Esophagus squamous epithelium (tissue), 5 donors: Measurements from ENCODE around the gene PRSS3. TPM values are rescaled to one million over a fixed set of nuclear protein-coding genes. Genes with fewer than 3 reads are reported as not detected.

Source experiments
- DNase-seq: peaks from one replicate; lab custom pipeline; 2025; lab: John Stamatoyannopoulos, UW
- H3K27ac ChIP-seq, 4 donors: fragments of 200-600 bp; sonication (generic); one replicate each; pipeline ENCODE4 v1.5.1; 2016 to 2019; ENCODE audit warnings: mild to moderate bottlenecking in 1 of 4
- H3K27me3 ChIP-seq, 4 donors: fragments of 200-600 bp; sonication (generic); 1 replicate in 3 of 4; 2 replicates in 1 of 4; pipeline versions ENCODE4 v1.5.1 to v1.6.0; 2017 to 2021; ENCODE audit warnings: antibody characterized with exemption in 1 of 4
- H3K36me3 ChIP-seq, 3 donors: fragments of 200-600 bp; sonication (generic); one replicate each; pipeline ENCODE4 v1.5.1; 2016 to 2019
- H3K4me1 ChIP-seq, 3 donors: fragments of 200-600 bp; sonication (generic); one replicate each; pipeline ENCODE4 v1.5.1; 2017 to 2019
- H3K4me3 ChIP-seq, 4 donors: fragments of 200-600 bp; sonication (generic); 1 replicate in 3 of 4; 2 replicates in 1 of 4; pipeline ENCODE4 v1.5.1; 2016 to 2019; ENCODE audit warnings: mild to moderate bottlenecking in 2 of 4, moderate library complexity in 1 of 4
- H3K9me3 ChIP-seq, 3 donors: fragments of 200-600 bp; sonication (generic); one replicate each; pipeline ENCODE4 v1.5.1; 2016 to 2019
- POLR2A ChIP-seq, 4 donors: fragments of 450-650 bp; IDR thresholded peaks; one replicate each; pipeline ENCODE4 v1.6.1; 2017; ENCODE audit warnings: antibody characterized with exemption in 4 of 4, mild to moderate bottlenecking in 4 of 4, moderate library complexity in 3 of 4
- WGBS, 2 donors: methylation state at CpG; one replicate each; pipeline ENCODE4 v1.1.5; 2018; 5-methylcytosine and 5-hydroxymethylcytosine counted together
- intact Hi-C: fragments of 100-400 bp; cut with DNase I; formaldehyde crosslinking; loops from one replicate; pipeline ENCODE4 v1.15.0; 2022
- total RNA-seq, 4 donors: library from RNA; depleted of rRNA; stranded (reverse); fragments of >200 nt; gene quantifications; one replicate each; pipeline ENCODE4 v1.1.0, GENCODE V29; 2016
- TF ChIP-seq, protein P1 (sequence below), 6 experiments: fragments of 450-650 bp in 4 of 6; fragments of 200-600 bp in 2 of 6; sonication (generic) in 2 of 6; IDR thresholded peaks; one replicate each; pipeline ENCODE4 v1.5.1; 2016 to 2019; ENCODE audit warnings: antibody characterized with exemption in 6 of 6, mild to moderate bottlenecking in 4 of 6, moderate library complexity in 4 of 6
- donor health status: DM: yes; HTN: yes; CAD: no.

The PRSS3 gene
- total RNA-seq, 4 donors from 2014 or later = 39.5 to 204 (median 56.5) TPM

DNA sequence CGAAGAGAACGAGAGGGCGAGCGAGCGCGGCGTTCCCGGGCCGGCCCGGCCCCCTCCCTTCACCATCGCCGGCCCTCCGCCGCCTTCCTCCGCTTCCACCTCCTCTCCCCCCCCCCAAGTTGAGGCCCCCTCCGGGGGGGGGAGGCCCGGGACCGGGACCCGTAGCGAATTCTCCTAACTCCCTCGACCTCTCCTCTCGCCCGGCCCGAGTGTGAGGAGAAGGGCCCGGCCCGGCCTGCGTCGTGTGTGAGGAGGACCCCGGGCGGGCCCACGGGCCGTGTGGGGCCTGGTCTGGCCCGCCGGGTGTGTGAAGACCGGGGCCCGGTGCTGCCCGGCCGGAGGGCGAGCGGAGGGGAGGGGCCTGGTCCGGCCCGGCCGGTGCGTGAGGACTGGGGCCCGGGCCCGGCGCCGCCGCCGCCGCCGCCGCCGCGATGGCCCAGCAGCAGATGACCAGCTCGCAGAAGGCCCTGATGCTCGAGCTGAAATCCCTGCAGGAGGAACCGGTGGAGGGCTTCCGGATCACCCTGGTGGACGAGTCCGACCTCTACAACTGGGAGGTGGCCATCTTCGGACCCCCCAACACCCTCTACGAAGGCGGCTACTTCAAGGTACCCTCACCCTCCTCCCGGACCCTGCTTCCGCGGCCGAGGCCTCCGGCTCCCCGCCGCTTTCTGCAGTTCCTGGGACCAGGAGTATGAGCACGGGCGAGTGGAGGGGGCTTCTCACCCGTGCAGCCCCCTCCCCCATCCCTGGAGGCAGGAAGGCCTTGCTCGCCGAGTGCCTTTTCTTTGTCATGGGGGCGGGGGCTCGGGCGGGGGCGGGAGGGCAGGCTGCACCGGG lies 22.2 kb downstream of the PRSS3 start:
- intact Hi-C loops = no loop called here
- peaks cover 26 to 79% (median 44%) of the 10 kb centered on the region in 3 donors for H3K4me1 ChIP-seq
- no peak for DNase-seq
- TF ChIP-seq, protein P1, sequence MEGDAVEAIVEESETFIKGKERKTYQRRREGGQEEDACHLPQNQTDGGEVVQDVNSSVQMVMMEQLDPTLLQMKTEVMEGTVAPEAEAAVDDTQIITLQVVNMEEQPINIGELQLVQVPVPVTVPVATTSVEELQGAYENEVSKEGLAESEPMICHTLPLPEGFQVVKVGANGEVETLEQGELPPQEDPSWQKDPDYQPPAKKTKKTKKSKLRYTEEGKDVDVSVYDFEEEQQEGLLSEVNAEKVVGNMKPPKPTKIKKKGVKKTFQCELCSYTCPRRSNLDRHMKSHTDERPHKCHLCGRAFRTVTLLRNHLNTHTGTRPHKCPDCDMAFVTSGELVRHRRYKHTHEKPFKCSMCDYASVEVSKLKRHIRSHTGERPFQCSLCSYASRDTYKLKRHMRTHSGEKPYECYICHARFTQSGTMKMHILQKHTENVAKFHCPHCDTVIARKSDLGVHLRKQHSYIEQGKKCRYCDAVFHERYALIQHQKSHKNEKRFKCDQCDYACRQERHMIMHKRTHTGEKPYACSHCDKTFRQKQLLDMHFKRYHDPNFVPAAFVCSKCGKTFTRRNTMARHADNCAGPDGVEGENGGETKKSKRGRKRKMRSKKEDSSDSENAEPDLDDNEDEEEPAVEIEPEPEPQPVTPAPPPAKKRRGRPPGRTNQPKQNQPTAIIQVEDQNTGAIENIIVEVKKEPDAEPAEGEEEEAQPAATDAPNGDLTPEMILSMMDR (IDR thresholded peaks at IDR 0.05) = peak in 3 of 6 experiments; percentile 22 to 32 (median 29)
- peak in 2 of 4 donors; percentile 7 to 59 for TF ChIP-seq POLR2A (IDR thresholded peaks at IDR 0.05)
- H3K4me3 ChIP-seq = peak overlapping the region; percentile 70 to 98 (median 94)
- WGBS, 2 donors = 0% methylated on average over 1 of the region's 81 CpGs; no CpG with 5 or more reads in 1 of the 2 donors
- no peaks in the 10 kb centered on the region for H3K36me3 ChIP-seq
- no peaks in the 10 kb centered on the region for H3K9me3 ChIP-seq
- no peaks in the 10 kb centered on the region for H3K27me3 ChIP-seq
- peak overlapping the region; percentile 96 to 100 (median 98) for H3K27ac ChIP-seq

DNA sequence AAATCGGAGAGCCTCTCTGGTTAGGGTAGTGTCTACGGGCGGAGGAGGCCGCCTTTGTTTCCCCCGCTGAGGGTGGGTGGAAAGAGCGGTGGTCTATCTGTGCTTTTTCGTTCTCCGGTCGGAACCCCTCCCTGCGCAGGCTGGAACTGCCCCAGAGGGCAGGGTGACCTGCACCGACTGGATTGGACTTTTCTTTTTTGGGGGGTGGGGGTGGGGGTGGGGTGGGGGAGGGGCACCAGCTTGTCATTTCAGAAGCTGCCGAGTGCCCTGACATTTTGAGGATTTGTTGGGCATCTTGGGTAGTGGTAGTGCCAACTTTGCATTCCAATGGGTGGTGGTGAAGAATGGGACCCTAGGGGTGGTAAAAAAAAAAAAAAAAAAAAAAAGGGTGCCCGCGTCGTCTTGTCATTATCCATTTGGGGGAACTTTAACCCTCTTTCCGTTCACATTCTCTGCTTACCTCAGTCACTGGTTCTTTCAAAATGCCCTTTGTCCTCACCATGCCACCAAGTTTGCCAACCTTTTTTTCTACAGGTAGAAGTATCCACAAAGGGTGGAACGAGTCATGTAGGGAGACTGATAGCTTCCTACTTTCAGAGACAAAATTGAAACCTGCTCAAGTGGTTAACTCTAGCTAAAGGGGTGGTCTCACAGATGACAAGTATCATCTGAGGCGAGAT lies 22.9 kb downstream of the PRSS3 start:
- Histone ChIP-seq H3K27me3 (no peaks in the 10 kb centered on the region), H3K27ac (peak overlapping the region; percentile 96 to 100 (median 98)), H3K4me3 (peak overlapping the region; percentile 70 to 98 (median 94)), H3K4me1 (peaks cover 26 to 82% (median 43%) of the 10 kb centered on the region in 3 donors), H3K36me3 (no peaks in the 10 kb centered on the region), H3K9me3 (no peaks in the 10 kb centered on the region)
- DNase-seq = no peak
- intact Hi-C loops = no loop called here
- no peak for TF ChIP-seq POLR2A (IDR thresholded peaks at IDR 0.05)
- TF ChIP-seq, protein P1 (IDR thresholded peaks at IDR 0.05) = no peak
- 0% methylated on average over 6 to 9 of the region's 18 CpGs for WGBS, 2 donors

DNA sequence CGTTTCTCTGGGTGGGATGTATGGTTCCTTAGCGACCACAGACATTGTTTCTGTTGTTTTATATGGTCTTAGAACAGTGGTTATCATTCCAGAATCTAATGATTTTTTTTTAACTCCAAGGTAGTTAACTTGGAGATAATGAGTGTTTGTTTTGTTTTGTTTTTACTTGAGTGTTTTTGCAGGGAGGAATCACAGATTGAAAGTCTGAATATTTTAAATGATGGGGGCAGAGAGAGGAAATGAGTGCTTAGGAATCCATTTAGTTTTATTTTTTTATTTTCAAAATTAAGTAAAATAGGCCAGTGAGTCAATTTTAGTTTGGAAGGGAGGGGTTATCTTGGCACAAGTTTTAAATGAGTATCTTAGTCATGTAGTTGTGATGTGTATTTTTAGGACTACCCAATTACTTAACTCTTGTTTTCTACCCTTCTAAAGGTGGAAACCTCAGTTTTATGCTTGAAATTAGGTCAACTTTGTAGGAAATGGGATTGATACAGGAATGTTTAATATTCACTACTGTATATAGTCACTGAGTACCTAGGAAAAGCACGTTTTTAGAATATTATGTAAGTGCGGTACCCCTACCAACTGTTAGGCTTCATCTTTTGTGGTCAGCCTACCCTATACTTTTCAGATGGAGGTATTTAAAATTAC lies 23.6 kb downstream of the PRSS3 start:
- Histone ChIP-seq H3K27ac (peak overlapping the region; percentile 96 to 100 (median 98)), H3K4me3 (peak overlapping the region; percentile 70 to 98 (median 94)), H3K36me3 (peaks cover 0 to 2% (median 0%) of the 10 kb centered on the region in 3 donors), H3K27me3 (no peaks in the 10 kb centered on the region), H3K4me1 (peaks cover 26 to 80% (median 37%) of the 10 kb centered on the region in 3 donors), H3K9me3 (no peaks in the 10 kb centered on the region)
- WGBS, 2 donors = 18 to 22% methylated on average over 4 of the region's 4 CpGs
- TF ChIP-seq, protein P1 (IDR thresholded peaks at IDR 0.05) = no peak
- no peak for TF ChIP-seq POLR2A (IDR thresholded peaks at IDR 0.05)
- intact Hi-C loops = no loop called here
- DNase-seq = no peak

DNA sequence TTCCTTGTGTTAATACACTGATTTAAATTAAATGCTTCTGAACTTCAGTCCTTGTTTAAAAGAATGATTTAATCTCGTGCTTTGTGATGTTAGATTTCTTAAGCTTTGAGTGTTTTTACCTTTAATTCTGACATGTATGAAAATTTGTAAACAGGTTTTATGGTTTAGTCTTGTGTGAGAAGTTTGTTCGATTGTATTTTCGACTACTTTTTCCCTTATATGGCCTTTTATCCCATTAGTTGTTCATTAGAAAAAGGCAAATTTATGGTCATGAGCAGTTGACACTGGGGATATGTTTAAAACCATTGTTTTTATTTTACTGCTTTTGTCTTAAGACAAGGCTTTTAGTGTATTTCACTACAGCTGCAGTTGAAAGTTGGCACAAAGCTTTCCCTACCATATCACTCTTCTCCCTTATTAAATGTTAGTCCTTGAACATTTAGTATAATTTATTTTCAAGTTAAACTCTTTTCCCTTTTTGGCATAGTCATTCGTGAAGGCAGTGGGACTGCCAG lies 24.9 kb downstream of the PRSS3 start:
- intact Hi-C loops = no loop called here
- Histone ChIP-seq H3K4me3 (peak overlapping the region in 2 of 4 donors; percentile 94 to 98), H3K4me1 (peaks cover 19 to 67% (median 26%) of the 10 kb centered on the region in 3 donors), H3K9me3 (no peaks in the 10 kb centered on the region), H3K27ac (peak overlapping the region in 2 of 4 donors; percentile 97 to 99), H3K36me3 (peaks cover 0 to 9% (median 0%) of the 10 kb centered on the region in 3 donors), H3K27me3 (no peaks in the 10 kb centered on the region)
- no peak for DNase-seq
- 34 to 38% methylated on average over 4 of the region's 4 CpGs for WGBS, 2 donors
- TF ChIP-seq, protein P1 (IDR thresholded peaks at IDR 0.05) = no peak
- TF ChIP-seq POLR2A (IDR thresholded peaks at IDR 0.05) = no peak
